Left lung (tissue), 10 donors: ENCODE results near the gene FGF14. TPM values are rescaled to one million over a fixed set of nuclear protein-coding genes. Genes with fewer than 3 reads are reported as not detected.
A peak's percentile ranks its signal among the peaks of the same experiment; 100 is the strongest.

ENCODE experiments used
- ATAC-seq: fragments of 200-7000 bp; cut with Tn5 transposase; one replicate; pipeline ENCODE4 v1.9.1; 2020; ENCODE audit warnings: moderate library complexity
- DNase-seq, 4 donors: peaks; one replicate each; pipeline ENCODE4 v3.0.0-alpha.2; 2013 to 2020
- H3K27ac ChIP-seq, 2 donors: fragments of 200-600 bp; sonication (generic) in 1 of 2; one replicate each; pipeline versions ENCODE4 v1.5.0 to v1.8.0; 2020 to 2021
- H3K27me3 ChIP-seq, 2 donors: fragments of 200-600 bp; sonication (generic) in 1 of 2; one replicate each; pipeline versions ENCODE4 v1.5.0 to v1.8.0; 2020 to 2021
- H3K36me3 ChIP-seq, 2 donors: fragments of 200-600 bp; sonication (generic) in 1 of 2; one replicate each; pipeline versions ENCODE4 v1.5.0 to v1.8.0; 2020 to 2021
- H3K4me1 ChIP-seq, 2 donors: fragments of 200-600 bp; one replicate each; pipeline ENCODE4 v1.8.0; 2021
- H3K4me3 ChIP-seq, 2 donors: fragments of 200-600 bp; sonication (generic) in 1 of 2; one replicate each; pipeline versions ENCODE4 v1.5.0 to v1.8.0; 2020 to 2021; ENCODE audit warnings: mild to moderate bottlenecking in 1 of 2
- H3K9me3 ChIP-seq, 2 donors: fragments of 200-600 bp; sonication (generic) in 1 of 2; one replicate each; pipeline versions ENCODE4 v1.5.0 to v1.8.0; 2020 to 2021
- intact Hi-C, 2 donors: fragments of 100-400 bp; cut with DNase I; formaldehyde crosslinking; loops; one replicate each; pipeline versions ENCODE4 v1.11.2 to v1.14.2; 2022
- polyA plus RNA-seq, 6 donors: library from polyadenylated mRNA; unstranded; fragments of 120-200 nt; gene quantifications; one replicate each; pipeline ENCODE4 v1.2.1, GENCODE V29; 2013; ENCODE audit not compliant: insufficient read length in 6 of 6
- total RNA-seq, 2 donors: library from RNA; stranded (reverse); fragmentation: NEBNext Ultra II Directional; extraction: Animal tissue kit (Norgen Biotek cat#: 25700); gene quantifications; one replicate each; pipeline ENCODE4 v1.2.1, GENCODE V29; 2021
- TF ChIP-seq, protein P1 (sequence below), 2 donors: fragments of 200-600 bp; sonication (generic) in 1 of 2; IDR thresholded peaks; one replicate each; pipeline versions ENCODE4 v1.5.0 to v1.8.0; 2021; ENCODE audit warnings: antibody characterized with exemption in 2 of 2
- donor health status: DM: no; HTN: yes; CAD: no.
- donor health status: DM: no; HTN: no; CAD: no.

The FGF14 gene
- total and polyA plus RNA-seq, 8 donors: 0.45 to 3.4 (median 0.78) TPM

DNA sequence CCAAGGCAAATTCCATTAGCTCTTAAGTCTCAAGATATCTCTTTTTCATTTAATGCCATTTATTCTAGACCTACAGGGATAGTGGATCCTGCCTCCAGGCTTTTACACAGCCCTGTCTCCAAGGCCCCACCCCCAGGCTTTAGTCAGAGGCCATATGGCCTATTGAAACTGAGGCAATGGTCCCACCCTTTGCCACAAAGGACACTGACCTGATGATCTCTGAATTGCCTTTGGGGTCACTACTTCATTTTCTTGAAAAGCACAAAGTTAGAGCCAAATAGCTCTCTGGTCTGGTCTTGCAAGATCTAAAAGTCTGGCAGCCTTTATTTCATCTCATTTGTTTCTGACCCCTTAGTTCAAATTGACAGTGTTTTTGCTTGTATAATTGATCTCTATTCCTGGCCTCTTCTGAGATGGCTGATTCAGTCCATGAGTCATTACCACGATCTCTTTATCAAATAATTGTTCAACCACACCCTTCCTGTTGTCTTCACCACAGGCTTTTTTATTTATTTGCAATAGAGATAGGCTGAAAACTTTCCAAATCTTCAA lies 209.8 kb downstream of the FGF14 start:
- ATAC-seq (peak; percentile 41), DNase-seq (no peak)
- no peaks in the 10 kb centered on the region for H3K36me3 ChIP-seq
- no peaks in the 10 kb centered on the region for H3K9me3 ChIP-seq
- TF ChIP-seq, protein P1, sequence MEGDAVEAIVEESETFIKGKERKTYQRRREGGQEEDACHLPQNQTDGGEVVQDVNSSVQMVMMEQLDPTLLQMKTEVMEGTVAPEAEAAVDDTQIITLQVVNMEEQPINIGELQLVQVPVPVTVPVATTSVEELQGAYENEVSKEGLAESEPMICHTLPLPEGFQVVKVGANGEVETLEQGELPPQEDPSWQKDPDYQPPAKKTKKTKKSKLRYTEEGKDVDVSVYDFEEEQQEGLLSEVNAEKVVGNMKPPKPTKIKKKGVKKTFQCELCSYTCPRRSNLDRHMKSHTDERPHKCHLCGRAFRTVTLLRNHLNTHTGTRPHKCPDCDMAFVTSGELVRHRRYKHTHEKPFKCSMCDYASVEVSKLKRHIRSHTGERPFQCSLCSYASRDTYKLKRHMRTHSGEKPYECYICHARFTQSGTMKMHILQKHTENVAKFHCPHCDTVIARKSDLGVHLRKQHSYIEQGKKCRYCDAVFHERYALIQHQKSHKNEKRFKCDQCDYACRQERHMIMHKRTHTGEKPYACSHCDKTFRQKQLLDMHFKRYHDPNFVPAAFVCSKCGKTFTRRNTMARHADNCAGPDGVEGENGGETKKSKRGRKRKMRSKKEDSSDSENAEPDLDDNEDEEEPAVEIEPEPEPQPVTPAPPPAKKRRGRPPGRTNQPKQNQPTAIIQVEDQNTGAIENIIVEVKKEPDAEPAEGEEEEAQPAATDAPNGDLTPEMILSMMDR (IDR thresholded peaks at IDR 0.05): no peak
- no peak overlapping the region for H3K27ac ChIP-seq
- no peak overlapping the region for H3K4me3 ChIP-seq
- H3K4me1 ChIP-seq: no peaks in the 10 kb centered on the region
- H3K27me3 ChIP-seq: no peaks in the 10 kb centered on the region
- intact Hi-C loops: no loop called here

DNA sequence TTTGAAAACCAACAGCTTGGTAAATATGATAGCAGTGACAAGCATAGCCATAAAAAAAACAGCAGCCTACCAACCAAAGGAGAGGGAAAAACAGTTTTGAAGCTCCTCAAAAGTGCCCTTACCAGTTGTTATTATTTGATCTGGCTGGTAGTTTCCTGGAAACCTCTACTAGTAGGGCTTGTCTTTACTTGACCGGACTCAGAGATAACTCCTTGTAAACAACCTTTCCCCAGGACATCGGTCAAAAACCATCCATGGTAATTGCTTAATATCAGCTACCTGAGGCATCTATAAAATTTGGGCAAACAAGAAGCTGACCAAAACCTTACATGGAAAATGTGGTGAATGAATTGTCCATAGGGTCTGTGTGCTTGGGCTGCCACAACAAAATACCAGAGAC lies 210.9 kb downstream of the FGF14 start:
- Histone ChIP-seq H3K27me3 (no peaks in the 10 kb centered on the region), H3K4me3 (no peak overlapping the region), H3K27ac (no peak overlapping the region), H3K36me3 (no peaks in the 10 kb centered on the region), H3K4me1 (no peaks in the 10 kb centered on the region), H3K9me3 (no peaks in the 10 kb centered on the region)
- intact Hi-C loops: no loop called here
- TF ChIP-seq, protein P1 (IDR thresholded peaks at IDR 0.05): no peak
- DNase-seq (no peak), ATAC-seq (no peak)

DNA sequence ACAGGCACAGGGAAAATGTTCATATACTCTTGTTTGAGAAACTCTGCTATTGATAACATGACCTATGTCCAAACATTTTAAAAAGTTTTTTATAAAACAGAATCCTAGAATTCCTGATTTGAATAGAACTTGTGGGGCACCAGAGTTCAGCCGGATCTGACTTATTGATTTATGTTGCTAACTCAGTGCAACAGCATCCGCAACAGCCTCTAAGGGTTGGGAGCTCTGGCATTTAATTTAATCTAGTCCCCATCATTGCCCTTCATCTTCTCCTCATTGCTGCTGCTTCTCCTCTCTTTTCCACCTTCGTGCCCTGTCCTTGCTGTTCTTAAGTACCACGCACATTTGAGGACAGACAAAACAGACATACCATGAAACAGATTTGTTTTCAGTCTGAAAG lies 214.5 kb downstream of the FGF14 start:
- H3K9me3 ChIP-seq: no peaks in the 10 kb centered on the region
- no peak overlapping the region for H3K27ac ChIP-seq
- TF ChIP-seq, protein P1 (IDR thresholded peaks at IDR 0.05): no peak
- no peak for DNase-seq
- no peak for ATAC-seq
- no peak overlapping the region for H3K4me3 ChIP-seq
- no peaks in the 10 kb centered on the region for H3K36me3 ChIP-seq
- no peaks in the 10 kb centered on the region for H3K27me3 ChIP-seq
- no peaks in the 10 kb centered on the region for H3K4me1 ChIP-seq
- intact Hi-C loops: no loop called here

DNA sequence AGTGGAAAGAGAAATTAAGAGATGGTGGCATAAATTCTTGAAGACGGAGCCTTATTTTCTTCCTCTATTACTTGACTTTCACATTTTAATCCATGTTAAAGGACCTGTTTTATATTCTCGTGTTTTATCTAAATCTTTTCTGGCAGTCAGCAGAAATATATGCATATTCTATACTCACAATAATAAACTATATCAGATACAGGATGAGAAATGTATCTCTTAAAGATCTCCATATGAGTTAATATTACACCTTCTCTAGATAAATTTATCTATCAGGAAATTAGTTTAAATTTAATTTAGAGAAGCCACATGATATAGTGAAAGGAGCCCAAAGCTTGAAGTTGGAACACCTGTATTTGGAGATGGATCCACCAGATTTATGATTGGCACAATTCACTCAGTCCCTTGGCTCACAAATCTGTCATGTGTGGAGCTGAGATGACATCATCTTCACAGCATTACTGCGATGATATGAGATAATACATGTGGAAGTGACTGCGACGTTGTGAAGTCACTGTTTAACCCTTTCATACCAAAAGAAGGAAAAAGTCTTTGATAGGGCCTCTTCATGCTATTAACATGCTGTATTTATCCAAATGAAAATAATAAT lies 216.4 kb downstream of the FGF14 start:
- intact Hi-C loops: no loop called here
- no peaks in the 10 kb centered on the region for H3K4me1 ChIP-seq
- H3K4me3 ChIP-seq: no peak overlapping the region
- TF ChIP-seq, protein P1 (IDR thresholded peaks at IDR 0.05): no peak
- DNase-seq (no peak), ATAC-seq (no peak)
- no peaks in the 10 kb centered on the region for H3K9me3 ChIP-seq
- no peaks in the 10 kb centered on the region for H3K27me3 ChIP-seq
- no peaks in the 10 kb centered on the region for H3K36me3 ChIP-seq
- no peak overlapping the region for H3K27ac ChIP-seq

DNA sequence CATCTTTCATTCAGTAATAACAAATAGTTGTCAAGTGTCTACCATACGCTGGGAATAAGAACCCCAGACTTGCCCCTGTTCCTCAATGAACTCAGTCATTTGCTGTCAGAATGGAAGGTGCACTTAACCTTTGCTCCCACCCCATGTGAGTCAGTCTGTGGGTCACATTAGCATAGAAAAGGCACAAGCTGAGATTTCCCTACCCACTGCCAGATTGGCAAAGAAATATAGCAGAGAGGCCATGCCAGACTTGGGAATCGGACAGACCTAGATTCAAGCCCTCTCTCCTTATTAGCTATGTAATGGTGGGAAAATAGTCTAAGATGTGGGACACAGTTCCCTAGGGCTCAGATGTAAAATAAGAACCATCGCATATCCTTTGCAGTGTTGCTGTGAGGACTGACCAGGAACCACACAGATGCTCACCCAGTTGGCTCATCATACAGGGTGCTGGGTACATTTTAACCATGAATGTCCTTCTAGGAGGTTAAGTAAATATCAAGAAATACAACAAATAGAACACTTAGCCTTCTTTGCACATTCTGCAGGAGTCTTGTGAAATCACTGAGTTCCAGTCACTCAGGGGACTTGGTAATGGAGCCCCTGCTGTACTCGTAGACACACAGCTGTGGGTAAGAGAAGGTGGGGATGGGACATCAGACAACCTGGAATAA lies 218.2 kb downstream of the FGF14 start:
- DNase-seq (no peak), ATAC-seq (peak; percentile 41)
- intact Hi-C loops: no loop called here
- TF ChIP-seq, protein P1 (IDR thresholded peaks at IDR 0.05): no peak
- Histone ChIP-seq H3K27me3 (no peaks in the 10 kb centered on the region), H3K27ac (no peak overlapping the region), H3K4me3 (no peak overlapping the region), H3K9me3 (no peaks in the 10 kb centered on the region), H3K4me1 (no peaks in the 10 kb centered on the region), H3K36me3 (no peaks in the 10 kb centered on the region)
